Suprapubic skin (tissue), 4 donors: ENCODE results near the gene GPRASP2. TPM values are rescaled to one million over a fixed set of nuclear protein-coding genes. Genes with fewer than 3 reads are reported as not detected.

Source experiments
- DNase-seq, 2 donors: peaks; one replicate each; pipeline ENCODE4 v3.0.0-alpha.2; 2019; ENCODE audit warnings: low spot score in 2 of 2
- H3K27ac ChIP-seq: fragments of 200-600 bp; sonication (generic); one replicate; pipeline ENCODE4 v1.5.1; 2019
- H3K27me3 ChIP-seq: fragments of 200-600 bp; sonication (generic); one replicate; pipeline ENCODE4 v1.5.1; 2019
- H3K36me3 ChIP-seq: fragments of 200-600 bp; sonication (generic); one replicate; pipeline ENCODE4 v1.5.1; 2019
- H3K4me1 ChIP-seq: fragments of 200-600 bp; sonication (generic); one replicate; pipeline ENCODE4 v1.5.1; 2019
- H3K4me3 ChIP-seq: fragments of 200-600 bp; sonication (generic); one replicate; pipeline ENCODE4 v1.5.1; 2019; ENCODE audit warnings: mild to moderate bottlenecking
- H3K9me3 ChIP-seq: fragments of 200-600 bp; sonication (generic); one replicate; pipeline ENCODE4 v1.5.1; 2019
- CTCF ChIP-seq, 2 donors: fragments of 200-600 bp in 1 of 2; fragments of 450-650 bp in 1 of 2; sonication (generic) in 1 of 2; IDR thresholded peaks; one replicate each; pipeline ENCODE4 v1.5.1; 2016 to 2019; ENCODE audit warnings: antibody characterized with exemption in 2 of 2, mild to moderate bottlenecking in 1 of 2, moderate library complexity in 1 of 2
- EP300 ChIP-seq: sonication (generic); formaldehyde crosslinking; IDR thresholded peaks from one replicate; pipeline ENCODE4 v1.6.1; 2017; ENCODE audit warnings: antibody characterized with exemption
- POLR2A ChIP-seq, 2 donors: fragments of 450-650 bp; IDR thresholded peaks; one replicate each; pipeline ENCODE4 v1.6.1; 2017; ENCODE audit warnings: antibody characterized with exemption in 2 of 2, mild to moderate bottlenecking in 2 of 2, moderate library complexity in 2 of 2
- POLR2AphosphoS5 ChIP-seq, 3 donors: sonication (generic); formaldehyde crosslinking; IDR thresholded peaks; one replicate each; pipeline ENCODE4 v1.6.1; 2017; ENCODE audit warnings: antibody characterized with exemption in 3 of 3
- WGBS: methylation state at CpG from one replicate; pipeline ENCODE4 v1.1.5; 2018; 5-methylcytosine and 5-hydroxymethylcytosine counted together
- total RNA-seq, 4 donors: library from RNA; depleted of rRNA; stranded (reverse); fragments of >200 nt; gene quantifications; one replicate each; pipeline ENCODE4 v1.1.0, GENCODE V29; 2016

GPRASP2 gene
- total RNA-seq, 4 donors from 2014 or later: 5.3 to 8.4 (median 7.4) TPM

GRCh38 chrX:102723456-102723855 lies 11.2 kb downstream of the GPRASP2 start:
- no peaks in the 10 kb centered on the region for H3K36me3 ChIP-seq
- no peak for DNase-seq
- no peaks in the 10 kb centered on the region for H3K27me3 ChIP-seq
- H3K9me3 ChIP-seq: no peaks in the 10 kb centered on the region
- 26% methylated on average over 1 of the region's 1 CpG for WGBS
- H3K4me3 ChIP-seq: no peak overlapping the region
- H3K27ac ChIP-seq: no peak overlapping the region
- no peaks in the 10 kb centered on the region for H3K4me1 ChIP-seq
- TF ChIP-seq CTCF (IDR thresholded peaks at IDR 0.05): no peak
- TF ChIP-seq POLR2AphosphoS5 (IDR thresholded peaks at IDR 0.05): no peak
- no peak for TF ChIP-seq EP300
- TF ChIP-seq POLR2A (IDR thresholded peaks at IDR 0.05): no peak

GRCh38 chrX:102727761-102728160 lies 15.5 kb downstream of the GPRASP2 start:
- Histone ChIP-seq H3K36me3 (no peaks in the 10 kb centered on the region), H3K4me1 (no peaks in the 10 kb centered on the region), H3K4me3 (no peak overlapping the region), H3K27ac (no peak overlapping the region), H3K27me3 (no peaks in the 10 kb centered on the region), H3K9me3 (no peaks in the 10 kb centered on the region)
- DNase-seq: no peak
- TF ChIP-seq POLR2A (IDR thresholded peaks at IDR 0.05) (no peak), CTCF (IDR thresholded peaks at IDR 0.05) (no peak), POLR2AphosphoS5 (IDR thresholded peaks at IDR 0.05) (no peak), EP300 (no peak)
- WGBS: 53% methylated on average over 1 of the region's 1 CpG

GRCh38 chrX:102728646-102729045 lies 16.4 kb downstream of the GPRASP2 start:
- DNase-seq: no peak
- Histone ChIP-seq H3K27me3 (no peaks in the 10 kb centered on the region), H3K36me3 (no peaks in the 10 kb centered on the region), H3K27ac (no peak overlapping the region), H3K9me3 (no peaks in the 10 kb centered on the region), H3K4me1 (no peaks in the 10 kb centered on the region), H3K4me3 (no peak overlapping the region)
- TF ChIP-seq POLR2A (IDR thresholded peaks at IDR 0.05) (no peak), EP300 (no peak), CTCF (IDR thresholded peaks at IDR 0.05) (no peak), POLR2AphosphoS5 (IDR thresholded peaks at IDR 0.05) (no peak)
- 87% methylated on average over 1 of the region's 1 CpG for WGBS

- DNase-seq: no peak
- H3K36me3 ChIP-seq: no peaks in the 10 kb centered on the region
- 64% methylated on average over 7 of the region's 7 CpGs for WGBS
- no peaks in the 10 kb centered on the region for H3K9me3 ChIP-seq
- no peak overlapping the region for H3K27ac ChIP-seq
- no peaks in the 10 kb centered on the region for H3K4me1 ChIP-seq
- no peak overlapping the region for H3K4me3 ChIP-seq
- TF ChIP-seq EP300 (no peak), POLR2AphosphoS5 (IDR thresholded peaks at IDR 0.05) (no peak), POLR2A (IDR thresholded peaks at IDR 0.05) (no peak), CTCF (IDR thresholded peaks at IDR 0.05) (no peak)
- no peaks in the 10 kb centered on the region for H3K27me3 ChIP-seq
Measured at GRCh38 chrX:102739657-102740056, 27.4 kb downstream of the GPRASP2 start.

- H3K9me3 ChIP-seq: no peaks in the 10 kb centered on the region
- peaks cover 4% of the 10 kb centered on the region for H3K4me1 ChIP-seq
- TF ChIP-seq POLR2AphosphoS5 (IDR thresholded peaks at IDR 0.05) (no peak), EP300 (no peak), CTCF (IDR thresholded peaks at IDR 0.05) (no peak), POLR2A (IDR thresholded peaks at IDR 0.05) (no peak)
- H3K27ac ChIP-seq: no peak overlapping the region
- 70% methylated on average over 1 of the region's 1 CpG for WGBS
- H3K36me3 ChIP-seq: no peaks in the 10 kb centered on the region
- H3K4me3 ChIP-seq: no peak overlapping the region
- DNase-seq: no peak
- no peaks in the 10 kb centered on the region for H3K27me3 ChIP-seq
Measured at GRCh38 chrX:102744307-102744706, 32.1 kb downstream of the GPRASP2 start.
